PC-3 (cell line): ENCODE results near the gene MRPS12. TPM values are rescaled to one million over a fixed set of nuclear protein-coding genes. Genes with fewer than 3 reads are reported as not detected.

Experiments used
- ATAC-seq: fragments of 200-7000 bp; cut with Tn5 transposase; 2 replicates; pipeline ENCODE4 v1.9.1; 2020; ENCODE audit warnings: mild to moderate bottlenecking, moderate library complexity
- BruUV-seq: library from RNA; stranded (reverse); fragments of 400-500 nt; replicated peaks from 2 replicates; lab custom pipeline; 2021; lab: Mats Ljungman, UMichigan
- CTCF ChIA-PET: fragments of 300-600 bp; sonication (Branson Sonifier 250); formaldehyde crosslinking; loops from one replicate; lab custom pipeline; 2022; ENCODE audit warnings: antibody characterized with exemption; lab: Charles Lee
- POLR2A ChIA-PET: fragments of 300-600 bp; sonication (Branson Sonifier 250); formaldehyde crosslinking; loops from one replicate; lab custom pipeline; 2022; ENCODE audit warnings: antibody characterized with exemption; ENCODE audit not compliant: unreplicated experiment; lab: Charles Lee
- DNase-seq: peaks from one replicate; pipeline ENCODE4 v3.0.0-alpha.2; 2015
- H2AFZ ChIP-seq: fragments of 300-600 bp; sonication (generic); 2 replicates; pipeline ENCODE4 v1.6.0; 2016; ENCODE audit warnings: antibody characterized with exemption, low read length
- H3F3A ChIP-seq: fragments of 300-600 bp; sonication (generic); one replicate; pipeline ENCODE4 v1.6.0; 2017; ENCODE audit warnings: antibody characterized with exemption, low read length, control low read depth, mild to moderate bottlenecking; ENCODE audit not compliant: unreplicated experiment
- H3K27ac ChIP-seq: fragments of 300-600 bp; sonication (generic); 2 replicates; pipeline ENCODE4 v1.5.1; 2016; ENCODE audit warnings: mild to moderate bottlenecking, low read length
- H3K27me3 ChIP-seq: fragments of 300-600 bp; sonication (generic); 2 replicates; pipeline ENCODE4 v1.6.1; 2016; ENCODE audit warnings: low read length, mixed read lengths
- H3K36me3 ChIP-seq: fragments of 300-600 bp; sonication (generic); 2 replicates; pipeline ENCODE4 v1.6.1; 2016; ENCODE audit warnings: low read depth, mixed run types, low read length, mixed read lengths
- H3K4me1 ChIP-seq: fragments of 300-600 bp; sonication (generic); 2 replicates; pipeline ENCODE4 v1.5.1; 2016; ENCODE audit warnings: low read length; ENCODE audit not compliant: insufficient read depth
- H3K4me2 ChIP-seq: fragments of 300-600 bp; sonication (generic); 2 replicates; pipeline ENCODE4 v1.6.0; 2016; ENCODE audit warnings: low read length
- H3K4me3 ChIP-seq: fragments of 300-600 bp; sonication (generic); 2 replicates; pipeline ENCODE4 v1.5.1; 2016; ENCODE audit warnings: mild to moderate bottlenecking, low read length, mixed read lengths
- H3K79me2 ChIP-seq: fragments of 300-600 bp; sonication (generic); 2 replicates; pipeline ENCODE4 v1.6.1; 2017; ENCODE audit warnings: low read length, mixed read lengths
- H3K9ac ChIP-seq: fragments of 300-600 bp; sonication (generic); 2 replicates; pipeline ENCODE4 v1.6.0; 2016; ENCODE audit warnings: mild to moderate bottlenecking, low read length
- H3K9me2 ChIP-seq: fragments of 300-600 bp; sonication (generic); replicated peaks from 2 replicates; pipeline ENCODE4 v1.6.1; 2016; ENCODE audit warnings: mixed run types, low read length, mixed read lengths
- H3K9me3 ChIP-seq: fragments of 300-600 bp; sonication (generic); 2 replicates; pipeline ENCODE4 v1.6.1; 2016; ENCODE audit warnings: low read length, mixed read lengths
- H4K20me1 ChIP-seq: fragments of 300-600 bp; sonication (generic); 2 replicates; pipeline ENCODE4 v1.6.1; 2016; ENCODE audit warnings: low read length, mixed read lengths
- EZH2 ChIP-seq: fragments of 300-600 bp; sonication (generic); IDR thresholded peaks from one replicate; pipeline ENCODE4 v1.6.1; 2017; ENCODE audit warnings: antibody characterized with exemption, mild to moderate bottlenecking, low read length; ENCODE audit not compliant: unreplicated experiment
- EZH2phosphoT487 ChIP-seq: fragments of 300-600 bp; sonication (generic); IDR thresholded peaks from 2 replicates; pipeline ENCODE4 v1.6.1; 2018; ENCODE audit warnings: mild to moderate bottlenecking, antibody characterized with exemption, low read length, borderline replicate concordance
- intact Hi-C: fragments of 100-400 bp; cut with micrococcal nuclease; formaldehyde crosslinking; loops from 2 replicates; pipeline ENCODE4 v1.9.0; 2023
- total RNA-seq: library from RNA; depleted of rRNA; stranded (reverse); fragments of >200 nt; gene quantifications from 2 replicates; pipeline ENCODE4 v1.2.3, GENCODE V29; 2014
- TF ChIP-seq, protein P1 (sequence below): fragments of 300-600 bp; sonication (generic); conservative IDR thresholded peaks from 2 replicates; pipeline ENCODE4 v1.5.1; 2017; ENCODE audit warnings: antibody characterized with exemption, low read depth, mild to moderate bottlenecking, low read length

MRPS12 gene
- total RNA-seq, 1 experiment from 2014 or later = 156 TPM

- no peaks in the 10 kb centered on the region for H3K27me3 ChIP-seq
- ChIA-PET CTCF (interaction anchor here (0.7 kb wide), 1 partner anchor 112 kb away, joined by 5 read pairs; no protein-coding TSS in a partner anchor), POLR2A (no interaction called here)
- TF ChIP-seq EZH2phosphoT487 = no peak
- TF ChIP-seq, protein P1, sequence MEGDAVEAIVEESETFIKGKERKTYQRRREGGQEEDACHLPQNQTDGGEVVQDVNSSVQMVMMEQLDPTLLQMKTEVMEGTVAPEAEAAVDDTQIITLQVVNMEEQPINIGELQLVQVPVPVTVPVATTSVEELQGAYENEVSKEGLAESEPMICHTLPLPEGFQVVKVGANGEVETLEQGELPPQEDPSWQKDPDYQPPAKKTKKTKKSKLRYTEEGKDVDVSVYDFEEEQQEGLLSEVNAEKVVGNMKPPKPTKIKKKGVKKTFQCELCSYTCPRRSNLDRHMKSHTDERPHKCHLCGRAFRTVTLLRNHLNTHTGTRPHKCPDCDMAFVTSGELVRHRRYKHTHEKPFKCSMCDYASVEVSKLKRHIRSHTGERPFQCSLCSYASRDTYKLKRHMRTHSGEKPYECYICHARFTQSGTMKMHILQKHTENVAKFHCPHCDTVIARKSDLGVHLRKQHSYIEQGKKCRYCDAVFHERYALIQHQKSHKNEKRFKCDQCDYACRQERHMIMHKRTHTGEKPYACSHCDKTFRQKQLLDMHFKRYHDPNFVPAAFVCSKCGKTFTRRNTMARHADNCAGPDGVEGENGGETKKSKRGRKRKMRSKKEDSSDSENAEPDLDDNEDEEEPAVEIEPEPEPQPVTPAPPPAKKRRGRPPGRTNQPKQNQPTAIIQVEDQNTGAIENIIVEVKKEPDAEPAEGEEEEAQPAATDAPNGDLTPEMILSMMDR = no peak
- TF ChIP-seq EZH2 = no peak
- no peaks in the 10 kb centered on the region for H3K36me3 ChIP-seq
- intact Hi-C loops = loop anchor here (10.0 kb wide), 1 partner anchor 546 kb away; the partner anchor contains the start of gene FAM98C
- H3K79me2 ChIP-seq = no peaks in the 10 kb centered on the region
- no peak overlapping the region for H3K27ac ChIP-seq
- H2AFZ ChIP-seq = no peak overlapping the region
- H4K20me1 ChIP-seq = no peaks in the 10 kb centered on the region
- H3F3A ChIP-seq = no peaks in the 10 kb centered on the region
- H3K4me3 ChIP-seq = no peak overlapping the region
- ATAC-seq = no peak
- no peaks in the 10 kb centered on the region for H3K9me2 ChIP-seq
- no peak overlapping the region for H3K9ac ChIP-seq
- BruUV-seq = no TSS peak
- H3K9me3 ChIP-seq = no peaks in the 10 kb centered on the region
- no peaks in the 10 kb centered on the region for H3K4me1 ChIP-seq
- H3K4me2 ChIP-seq = no peak overlapping the region
- DNase-seq = no peak
Observed at GRCh38 chr19:38951187-38951586, 20.4 kb downstream of the MRPS12 start.

DNA sequence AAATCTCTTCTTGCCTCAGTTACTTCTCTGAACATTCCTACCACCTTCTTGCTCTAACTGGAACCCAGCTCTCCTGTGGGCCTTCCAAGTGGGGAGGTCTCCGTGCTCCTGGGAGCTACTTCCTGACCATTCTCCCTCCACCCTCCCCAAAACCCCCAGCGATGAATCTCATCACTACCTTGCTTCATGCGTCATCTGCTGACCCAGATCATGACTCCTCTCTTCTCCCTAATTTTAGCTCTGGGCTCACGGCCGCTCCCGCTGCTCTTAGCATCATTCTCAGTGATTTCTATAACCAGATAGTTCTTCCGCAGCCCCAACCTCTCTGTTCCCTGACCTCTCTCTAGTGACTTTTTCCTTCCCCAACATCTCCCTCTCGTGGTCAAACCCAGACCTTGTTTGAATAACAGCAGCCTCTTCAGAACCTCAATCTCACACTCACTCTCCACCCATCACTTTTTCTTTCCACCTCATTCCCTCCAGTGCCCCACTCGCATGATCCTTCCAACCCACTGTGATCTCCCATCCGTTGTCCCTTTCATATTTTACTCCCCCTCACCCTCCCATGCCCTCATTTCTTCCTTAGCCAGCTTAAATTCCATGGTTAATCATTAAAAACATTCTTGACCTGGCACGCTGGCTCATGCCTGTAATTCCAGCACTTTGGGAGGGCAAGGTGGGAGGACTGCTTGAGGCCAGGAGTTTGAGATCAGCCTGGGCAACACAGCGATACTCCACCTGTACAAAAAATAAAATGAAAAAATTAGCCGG, 21.8 kb downstream of the MRPS12 start:
- no peaks in the 10 kb centered on the region for H4K20me1 ChIP-seq
- no peak overlapping the region for H3K9ac ChIP-seq
- no peaks in the 10 kb centered on the region for H3K9me3 ChIP-seq
- H3K79me2 ChIP-seq = no peaks in the 10 kb centered on the region
- intact Hi-C loops = loop anchor here (10.0 kb wide), 1 partner anchor 548 kb away; the partner anchor contains the start of gene FAM98C
- ChIA-PET POLR2A (no interaction called here), CTCF (no interaction called here)
- no peaks in the 10 kb centered on the region for H3F3A ChIP-seq
- H3K27me3 ChIP-seq = no peaks in the 10 kb centered on the region
- H3K4me3 ChIP-seq = no peak overlapping the region
- H2AFZ ChIP-seq = no peak overlapping the region
- H3K4me1 ChIP-seq = no peaks in the 10 kb centered on the region
- no peaks in the 10 kb centered on the region for H3K36me3 ChIP-seq
- BruUV-seq = no TSS peak
- ATAC-seq (peak; percentile 74), DNase-seq (peak; percentile 75)
- H3K27ac ChIP-seq = no peak overlapping the region
- TF ChIP-seq EZH2 = no peak
- TF ChIP-seq, protein P1 = peak; percentile 64
- H3K9me2 ChIP-seq = no peaks in the 10 kb centered on the region
- no peak overlapping the region for H3K4me2 ChIP-seq

- H3K79me2 ChIP-seq = no peaks in the 10 kb centered on the region
- ChIA-PET POLR2A (no interaction called here), CTCF (no interaction called here)
- DNase-seq (no peak), ATAC-seq (no peak)
- H3K4me2 ChIP-seq = no peak overlapping the region
- H3K4me1 ChIP-seq = no peaks in the 10 kb centered on the region
- no peak overlapping the region for H3K4me3 ChIP-seq
- no peaks in the 10 kb centered on the region for H4K20me1 ChIP-seq
- H3K9ac ChIP-seq = no peak overlapping the region
- no peaks in the 10 kb centered on the region for H3K9me2 ChIP-seq
- H2AFZ ChIP-seq = no peak overlapping the region
- no peaks in the 10 kb centered on the region for H3F3A ChIP-seq
- no peak for TF ChIP-seq EZH2
- TF ChIP-seq, protein P1 = no peak
- no peak for TF ChIP-seq EZH2phosphoT487
- intact Hi-C loops = loop anchor here (10.0 kb wide), 1 partner anchor 549 kb away; the partner anchor contains the start of gene FAM98C
- no peak overlapping the region for H3K27ac ChIP-seq
- no peaks in the 10 kb centered on the region for H3K36me3 ChIP-seq
- BruUV-seq = no TSS peak
- H3K9me3 ChIP-seq = no peaks in the 10 kb centered on the region
- no peaks in the 10 kb centered on the region for H3K27me3 ChIP-seq
Observed at GRCh38 chr19:38953677-38954076, 22.9 kb downstream of the MRPS12 start.
